HepG2 (cell line): ENCODE data around the gene SYNM. TPM values are rescaled to one million over a fixed set of nuclear protein-coding genes. Genes with fewer than 3 reads are reported as not detected.

Experiments
- ATAC-seq: fragments of 200-7000 bp; cut with Tn5 transposase; 3 replicates; pipeline ENCODE4 v1.9.1; 2020; ENCODE audit warnings: mild to moderate bottlenecking, moderate library complexity
- BruUV-seq: library from RNA; stranded (reverse); fragments of 400-500 nt; replicated peaks from 2 replicates; lab custom pipeline; 2021; lab: Mats Ljungman, UMichigan
- CTCF ChIA-PET: fragments of 300-600 bp; formaldehyde crosslinking; extraction: SDS; loops from one replicate; lab custom pipeline; 2021; ENCODE audit warnings: low total read pairs, inconsistent platforms, low intra/inter-chr PET ratio; lab: Yijun Ruan, JAX
- POLR2A ChIA-PET: fragments of 350-600 bp; sonication (Branson Sonifier 250); formaldehyde crosslinking; loops from one replicate; lab custom pipeline; 2020; ENCODE audit warnings: antibody characterized with exemption, inconsistent platforms; lab: Yijun Ruan, JAX
- DNase-seq: peaks from one replicate; pipeline ENCODE4 v3.0.0-alpha.2; 2015; ENCODE audit warnings: low spot score
- FAIRE-seq: peaks from 3 replicates; lab custom pipeline; 2011; peaks lifted over from hg19 to GRCh38; lab: Jason Lieb, UNC
- H2AFZ ChIP-seq: one replicate; pipeline ENCODE4 v1.6.1; 2011; ENCODE audit warnings: low read length, inconsistent platforms
- H3K27ac ChIP-seq: fragments of 300-600 bp; 3 replicates; pipeline ENCODE4 v1.8.0; 2011; ENCODE audit warnings: mixed run types, mild to moderate bottlenecking, mixed read lengths, low read length, inconsistent platforms; ENCODE audit not compliant: insufficient read depth; ENCODE audit errors: extremely low read length
- H3K27me3 ChIP-seq, 2 experiments: fragments of 200-600 bp in 1 of 2; 2 replicates in 1 of 2; 3 replicates in 1 of 2; pipeline versions ENCODE4 v1.6.0 to v1.8.0; 2011; ENCODE audit warnings: low read length in 2 of 2, mild to moderate bottlenecking in 2 of 2, moderate library complexity in 2 of 2, inconsistent platforms in 1 of 2; ENCODE audit not compliant: insufficient read depth in 2 of 2, control insufficient read depth in 1 of 2
- H3K36me3 ChIP-seq, 2 experiments: fragments of 200-600 bp in 1 of 2; replicated peaks in 1 of 2; 2 replicates in 1 of 2; 3 replicates in 1 of 2; pipeline versions ENCODE4 v1.5.1 to v1.8.0; 2011; ENCODE audit warnings: low read length in 2 of 2, inconsistent platforms in 1 of 2; ENCODE audit not compliant: insufficient read depth in 2 of 2, control insufficient read depth in 1 of 2
- H3K4me1 ChIP-seq: 2 replicates; pipeline ENCODE4 v1.5.1; 2012; ENCODE audit warnings: low read length, inconsistent platforms; ENCODE audit not compliant: insufficient read depth
- H3K4me2 ChIP-seq: 2 replicates; pipeline ENCODE4 v1.6.0; 2011; ENCODE audit warnings: low read depth, low read length, inconsistent platforms
- H3K4me3 ChIP-seq, 3 experiments: fragments of 200-600 bp in 1 of 3; sonication (generic), shearing (Covaris generic) in 1 of 3; replicated peaks in 1 of 3; 2 replicates each; pipeline ENCODE4 v1.5.1; 2011 to 2016; ENCODE audit warnings: low read length in 3 of 3, inconsistent platforms in 2 of 3, low read depth in 2 of 3, mild to moderate bottlenecking in 2 of 3, control low read depth in 1 of 3, mixed read lengths in 1 of 3; ENCODE audit not compliant: insufficient read depth in 1 of 3
- H3K79me2 ChIP-seq: one replicate; pipeline ENCODE4 v1.6.1; 2011; ENCODE audit warnings: low read length, inconsistent platforms; ENCODE audit not compliant: insufficient read depth
- H3K9ac ChIP-seq: 2 replicates; pipeline ENCODE4 v1.6.0; 2011; ENCODE audit warnings: mild to moderate bottlenecking, low read depth, low read length, inconsistent platforms; ENCODE audit not compliant: insufficient read depth
- H3K9me3 ChIP-seq: 2 replicates; pipeline ENCODE4 v1.5.1; 2012; ENCODE audit warnings: mild to moderate bottlenecking, low read length
- H4K20me1 ChIP-seq: 2 replicates; pipeline ENCODE4 v1.6.0; 2011; ENCODE audit warnings: inconsistent platforms, mild to moderate bottlenecking, low read length, moderate library complexity; ENCODE audit not compliant: insufficient read depth
- ATF7-NPFF ChIP-seq: sonication (generic); formaldehyde crosslinking; IDR thresholded peaks from 2 replicates; pipeline ENCODE4 v1.8.1; 2023; ENCODE audit warnings: mild to moderate bottlenecking, low read depth, missing genetic modification reagents, moderate library complexity
- GTF3A ChIP-seq: sonication (generic); formaldehyde crosslinking; conservative IDR thresholded peaks from 2 replicates; pipeline ENCODE4 v1.4.0; 2020; ENCODE audit warnings: mild to moderate bottlenecking, missing genetic modification reagents
- HNF4G ChIP-seq, 2 experiments: sonication (generic) in 1 of 2; formaldehyde crosslinking in 1 of 2; IDR thresholded peaks; 2 replicates each; pipeline versions ENCODE4 v1.4.0 to v1.6.1; 2011 to 2020; ENCODE audit warnings: borderline replicate concordance in 2 of 2, low read depth in 2 of 2, mild to moderate bottlenecking in 2 of 2, low read length in 1 of 2, missing genetic modification reagents in 1 of 2, moderate library complexity in 1 of 2
- ISL2 ChIP-seq: sonication (generic); formaldehyde crosslinking; IDR thresholded peaks from 2 replicates; pipeline ENCODE4 v1.5.0; 2020; ENCODE audit warnings: missing genetic modification reagents
- JUNB ChIP-seq: sonication (generic); formaldehyde crosslinking; IDR thresholded peaks from 2 replicates; pipeline ENCODE4 v1.8.0; 2022; ENCODE audit warnings: missing genetic modification reagents, mild to moderate bottlenecking, borderline replicate concordance
- KLF11 ChIP-seq: IDR thresholded peaks from 2 replicates; pipeline ENCODE4 v1.6.1; 2016; ENCODE audit warnings: missing compliant biosample characterization
- MTF2 ChIP-seq: sonication (generic); formaldehyde crosslinking; IDR thresholded peaks from 2 replicates; pipeline ENCODE4 v1.5.0; 2020; ENCODE audit warnings: missing genetic modification reagents, borderline replicate concordance
- NFE2L2 ChIP-seq: fragments of 150-350 bp; IDR thresholded peaks from 2 replicates; pipeline ENCODE4 v1.6.1; 2014; ENCODE audit warnings: low read length
- TEAD2 ChIP-seq: sonication (generic); formaldehyde crosslinking; IDR thresholded peaks from 2 replicates; pipeline ENCODE4 v1.9.0; 2021; ENCODE audit warnings: missing genetic modification reagents
- ZNF337 ChIP-seq: sonication (generic); formaldehyde crosslinking; IDR thresholded peaks from 2 replicates; pipeline ENCODE4 v1.5.1; 2020; ENCODE audit warnings: missing genetic modification reagents, low read depth, mild to moderate bottlenecking, borderline replicate concordance
- ZNF367 ChIP-seq: sonication (generic); formaldehyde crosslinking; IDR thresholded peaks from 2 replicates; pipeline ENCODE4 v1.4.0; 2020; ENCODE audit warnings: missing genetic modification reagents, borderline replicate concordance
- ZNF513 ChIP-seq: sonication (generic); formaldehyde crosslinking; conservative IDR thresholded peaks from 2 replicates; pipeline ENCODE4 v1.5.0; 2020; ENCODE audit warnings: missing genetic modification reagents
- ZNF770 ChIP-seq: sonication (generic); formaldehyde crosslinking; IDR thresholded peaks from 2 replicates; pipeline ENCODE4 v1.5.0; 2020; ENCODE audit warnings: mild to moderate bottlenecking, missing genetic modification reagents
- WGBS: methylation state at CpG from one replicate; pipeline ENCODE4 v1.1.6; 2017; ENCODE audit warnings: low lambda C conversion rate; 5-methylcytosine and 5-hydroxymethylcytosine counted together
- in situ Hi-C: cut with HindIII; loops from 2 replicates; pipeline ENCODE4 v1.10.0; 2017; ENCODE audit warnings: low pct_unique_long_range_greater_than_20kb; ENCODE audit not compliant: extremely low pct_ligation_motif_present
- intact Hi-C: fragments of 100-400 bp; cut with micrococcal nuclease; formaldehyde crosslinking; loops from one replicate; pipeline ENCODE4 v1.10.0; 2022; ENCODE audit not compliant: unreplicated experiment
- polyA plus RNA-seq, 8 experiments: library from polyadenylated mRNA; depleted of rRNA in 3 of 8; stranded (reverse) in 7 of 8; unstranded in 1 of 8; fragments of >200 nt; fragmentation: Illumina TruSeq in 4 of 8; extraction: Trizol in 4 of 8; gene quantifications; 2 replicates each; pipeline versions ENCODE4 v1.2.1 to v1.2.3, GENCODE V29; 2011 to 2016; ENCODE audit warnings: low read depth in 4 of 8, missing spikeins in 1 of 8, mixed read lengths in 1 of 8; ENCODE audit not compliant: insufficient read depth in 1 of 8
- total RNA-seq, 5 experiments: library from RNA; depleted of rRNA; stranded (reverse); fragments of >200 nt; fragmentation: Illumina TruSeq; extraction: Trizol; gene quantifications; 2 replicates each; pipeline ENCODE4 v1.2.3, GENCODE V29; 2016; ENCODE audit warnings: low read depth in 1 of 5
- TF ChIP-seq, protein P1 (sequence below): sonication (generic); formaldehyde crosslinking; IDR thresholded peaks from 2 replicates; pipeline ENCODE4 v1.8.1; 2023; ENCODE audit warnings: mild to moderate bottlenecking, missing genetic modification reagents

SYNM gene
- total and polyA plus RNA-seq, 2 of the 13 experiments (the other 11 are each of a cell fraction or from before 2014, with no cell fraction given) = 1.1 to 3.7 TPM

GRCh38 chr15:99141943-99142342 is 37.1 kb downstream of the SYNM start:
- WGBS = 95% methylated on average over 4 of the region's 4 CpGs
- TF ChIP-seq ATF7-NPFF (CRISPR knock-in tag) (no peak), MTF2 (CRISPR knock-in tag) (no peak)
- H3K36me3 ChIP-seq = peaks cover 2 to 6% of the 10 kb centered on the region in 2 experiments; a peak in 3 of 5 replicates
- no peak overlapping the region for H3K9ac ChIP-seq
- no peak overlapping the region for H3K4me2 ChIP-seq
- H3K4me3 ChIP-seq = no peak overlapping the region
- no peak overlapping the region for H2AFZ ChIP-seq
- POLR2A ChIA-PET = no interaction called here
- ATAC-seq (no peak), DNase-seq (no peak), FAIRE-seq (no peak)
- H3K9me3 ChIP-seq = no peaks in the 10 kb centered on the region
- intact Hi-C loops (no loop called here), in situ Hi-C loops (no loop called here)
- peaks cover 12% of the 10 kb centered on the region for H3K4me1 ChIP-seq
- no peaks in the 10 kb centered on the region for H4K20me1 ChIP-seq
- no peaks in the 10 kb centered on the region for H3K79me2 ChIP-seq
- no peak overlapping the region for H3K27ac ChIP-seq
- BruUV-seq = no TSS peak
- no peaks in the 10 kb centered on the region for H3K27me3 ChIP-seq
- CTCF ChIA-PET = no interaction called here

- no TSS peak for BruUV-seq
- H3K79me2 ChIP-seq = no peaks in the 10 kb centered on the region
- no peak for DNase-seq
- H3K27ac ChIP-seq = no peak overlapping the region
- 92% methylated on average over 5 of the region's 5 CpGs for WGBS
- no peak overlapping the region for H3K4me2 ChIP-seq
- H3K9ac ChIP-seq = no peak overlapping the region
- CTCF ChIA-PET = no interaction called here
- in situ Hi-C loops (no loop called here), intact Hi-C loops (no loop called here)
- H3K4me1 ChIP-seq = peaks cover 12% of the 10 kb centered on the region
- POLR2A ChIA-PET = no interaction called here
- no peaks in the 10 kb centered on the region for H3K27me3 ChIP-seq
- no peak for ATAC-seq
- H4K20me1 ChIP-seq = no peaks in the 10 kb centered on the region
- H3K36me3 ChIP-seq = peaks cover 0 to 2% of the 10 kb centered on the region in 2 experiments; a peak in 1 of 5 replicates
- no peaks in the 10 kb centered on the region for H3K9me3 ChIP-seq
- no peak for FAIRE-seq
- H3K4me3 ChIP-seq = no peak overlapping the region
- H2AFZ ChIP-seq = no peak overlapping the region
- TF ChIP-seq JUNB (CRISPR knock-in tag) (no peak), ZNF770 (CRISPR knock-in tag) (no peak), GTF3A (CRISPR knock-in tag) (no peak), ZNF513 (CRISPR knock-in tag) (no peak), NFE2L2 (no peak), ZNF367 (CRISPR knock-in tag) (no peak), HNF4G (IDR thresholded peaks at IDR 0.05; ENCODE audit: borderline replicate concordance, low read depth, low read length) (no peak), HNF4G (CRISPR knock-in tag; IDR thresholded peaks at IDR 0.05; ENCODE audit: borderline replicate concordance, low read depth) (no peak), KLF11 (CRISPR knock-in tag) (no peak), ZNF337 (CRISPR knock-in tag) (no peak), TEAD2 (CRISPR knock-in tag) (no peak), ISL2 (CRISPR knock-in tag) (no peak)
- TF ChIP-seq, protein P1, sequence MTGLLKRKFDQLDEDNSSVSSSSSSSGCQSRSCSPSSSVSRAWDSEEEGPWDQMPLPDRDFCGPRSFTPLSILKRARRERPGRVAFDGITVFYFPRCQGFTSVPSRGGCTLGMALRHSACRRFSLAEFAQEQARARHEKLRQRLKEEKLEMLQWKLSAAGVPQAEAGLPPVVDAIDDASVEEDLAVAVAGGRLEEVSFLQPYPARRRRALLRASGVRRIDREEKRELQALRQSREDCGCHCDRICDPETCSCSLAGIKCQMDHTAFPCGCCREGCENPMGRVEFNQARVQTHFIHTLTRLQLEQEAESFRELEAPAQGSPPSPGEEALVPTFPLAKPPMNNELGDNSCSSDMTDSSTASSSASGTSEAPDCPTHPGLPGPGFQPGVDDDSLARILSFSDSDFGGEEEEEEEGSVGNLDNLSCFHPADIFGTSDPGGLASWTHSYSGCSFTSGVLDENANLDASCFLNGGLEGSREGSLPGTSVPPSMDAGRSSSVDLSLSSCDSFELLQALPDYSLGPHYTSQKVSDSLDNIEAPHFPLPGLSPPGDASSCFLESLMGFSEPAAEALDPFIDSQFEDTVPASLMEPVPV (CRISPR knock-in tag) = no peak
These were observed 37.7 kb downstream of the SYNM start for GRCh38 chr15:99142562-99142961.
